ENCODE results near the gene S100A4.

The S100A4 gene

DNA sequence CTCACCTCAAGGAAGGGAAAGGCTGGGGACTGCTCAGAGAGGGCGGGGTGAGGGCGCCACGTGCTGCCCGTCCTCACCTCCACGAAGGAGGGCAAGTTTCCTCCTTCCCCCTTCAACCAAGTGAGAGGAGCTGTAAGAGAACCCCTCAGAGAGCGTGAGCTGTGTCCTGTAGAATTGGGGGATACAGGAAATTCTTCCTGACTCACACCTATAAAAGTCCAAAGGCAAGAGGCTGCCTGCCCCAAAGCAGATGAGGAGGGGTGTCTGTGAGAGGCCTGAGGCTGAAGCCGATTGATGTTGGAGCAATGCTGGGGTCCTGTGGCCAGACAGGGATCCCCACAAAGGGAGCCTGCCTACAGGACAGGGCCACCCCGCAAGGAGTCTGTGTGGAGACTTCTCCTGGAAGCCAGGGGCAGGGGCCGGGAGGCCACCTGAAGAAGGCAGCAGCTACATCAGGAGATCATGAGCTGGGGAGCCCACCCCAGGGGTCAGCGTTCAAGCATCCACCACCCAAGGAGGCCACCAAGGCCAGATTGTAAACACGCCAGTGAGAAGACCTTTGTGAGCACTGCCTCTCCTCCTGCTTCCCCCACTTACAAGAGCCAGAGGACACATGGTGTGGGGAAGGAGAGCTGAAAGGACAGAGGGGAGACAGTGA is 37.6 kb downstream of the S100A4 start:
- no peak for DNase-seq (ENCODE audit: low read depth in 3 of 3)

DNA sequence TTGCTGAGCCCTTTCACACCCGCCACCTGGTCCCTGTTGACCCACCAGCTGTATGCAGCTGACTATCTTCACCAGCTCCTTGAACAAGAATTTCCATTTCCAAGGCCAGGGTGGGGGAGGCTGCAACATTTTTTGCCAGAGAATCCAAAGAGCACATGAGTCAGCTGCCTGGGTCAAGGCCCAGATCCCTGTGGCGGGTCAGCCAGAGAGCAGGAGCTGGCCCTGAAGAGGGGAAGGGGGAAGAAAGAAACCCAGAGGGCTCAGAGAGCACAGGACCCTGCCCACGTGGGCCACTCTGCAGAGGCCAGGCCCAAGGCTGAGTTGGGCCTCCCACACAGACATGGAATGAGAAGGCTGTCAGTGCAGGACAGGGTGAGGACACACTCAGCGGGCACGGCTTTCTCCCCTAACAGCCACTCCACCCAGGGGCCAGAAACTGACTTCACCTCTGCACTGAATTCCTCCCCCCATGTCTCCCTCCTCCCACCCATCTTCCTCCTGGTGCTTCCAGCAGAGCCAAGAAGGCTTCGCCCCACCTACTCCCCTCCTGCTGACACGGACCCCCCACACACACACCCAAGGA is 38.7 kb downstream of the S100A4 start:
- no peak for DNase-seq (ENCODE audit: low read depth in 3 of 3)

DNA sequence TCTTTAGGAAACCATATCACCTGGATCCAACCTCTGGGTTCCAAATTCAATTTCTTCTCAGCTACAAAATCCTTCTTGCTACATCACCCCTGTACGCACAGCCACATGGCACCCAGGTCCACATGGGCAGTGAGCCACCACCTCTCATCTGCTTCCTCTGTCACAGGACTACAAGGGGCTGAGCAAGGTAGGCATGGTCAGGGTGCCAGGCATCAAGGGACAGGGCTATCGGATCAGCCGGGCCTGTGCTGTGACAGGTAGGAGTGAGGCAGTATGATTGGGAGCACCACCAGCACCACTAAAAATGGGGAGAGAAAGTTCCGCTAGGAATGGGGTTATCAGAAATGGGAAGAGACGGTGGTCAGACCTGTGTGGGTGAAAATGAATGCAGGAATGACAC is 39.2 kb downstream of the S100A4 start:
- no peak for DNase-seq (ENCODE audit: low read depth in 3 of 3)

DNA sequence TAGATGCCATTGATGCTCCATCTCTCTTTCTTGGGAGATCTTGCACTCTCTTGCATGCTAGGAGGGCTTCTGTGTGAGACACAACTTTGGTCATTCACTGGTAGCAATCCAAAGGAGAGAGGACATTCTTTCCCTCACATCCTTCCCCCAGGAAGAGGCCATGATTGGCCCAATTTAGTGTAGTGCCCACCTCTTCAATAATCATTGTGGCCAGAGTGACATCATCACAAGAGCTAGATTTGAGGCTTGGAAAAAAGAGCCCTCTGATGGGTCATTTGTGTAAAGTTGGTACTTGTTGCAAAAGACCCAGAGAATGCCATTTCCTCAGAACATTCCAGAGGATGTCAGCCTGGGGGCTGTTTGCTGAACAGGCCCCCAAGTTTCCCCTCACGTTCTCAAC is 40.0 kb downstream of the S100A4 start:
- DNase-seq (ENCODE audit: low read depth in 3 of 3) = no peak

DNA sequence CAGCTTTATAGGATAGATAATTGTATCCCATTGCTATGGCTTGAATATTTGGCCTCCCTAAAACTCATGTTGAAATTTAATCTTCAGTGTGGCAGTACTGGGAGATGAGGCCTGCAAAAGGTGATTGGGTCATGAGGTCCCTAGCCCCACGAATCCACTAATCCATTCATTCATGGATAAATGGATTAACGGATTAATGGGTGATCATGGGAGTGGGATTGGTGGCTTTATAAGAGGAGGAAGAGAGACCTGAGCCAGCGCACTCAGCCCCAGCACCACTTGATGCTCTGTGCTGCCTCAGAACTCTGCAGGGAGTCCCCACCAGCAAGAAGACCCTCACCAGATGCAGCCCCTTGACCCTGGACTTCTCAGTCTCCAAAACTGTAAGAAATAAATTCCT is 41.8 kb downstream of the S100A4 start:
- no peak for DNase-seq (ENCODE audit: low read depth in 3 of 3)

GRCh38 chr1:153498746-153499145 is 46.9 kb downstream of the S100A4 start:
- no peak for DNase-seq (ENCODE audit: low read depth in 3 of 3)

DNA sequence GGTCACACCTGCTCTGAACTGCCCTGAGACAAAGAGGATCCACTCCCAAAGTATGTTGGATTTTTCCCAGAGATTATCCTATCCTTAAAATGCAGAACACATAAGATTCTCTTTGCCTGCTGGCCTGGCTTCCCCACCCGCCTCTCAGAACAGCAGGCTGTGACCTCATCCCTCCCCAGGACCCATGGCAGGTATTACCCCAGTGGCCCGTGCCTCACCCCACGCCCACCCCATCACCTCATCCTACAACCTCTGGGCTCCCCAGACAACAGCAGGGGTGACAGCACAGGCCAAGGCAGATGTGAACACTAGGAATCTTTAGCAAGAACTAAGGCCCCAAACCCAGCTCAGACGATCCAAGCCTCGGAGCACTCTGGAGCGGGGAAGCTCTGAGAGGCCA is 50.1 kb downstream of the S100A4 start:
- DNase-seq (ENCODE audit: low read depth in 3 of 3) = no peak

- peak; percentile 61 to 70 (median 61) for DNase-seq (ENCODE audit: low read depth in 3 of 3)
Observed at GRCh38 chr1:153494976-153495535, 50.5 kb downstream of the S100A4 start.
